Suppressor macrophage treated with lipopolysaccharide for 1 hour (primary cell): ENCODE results near the gene TYMP.

ENCODE experiments used
- DNase-seq, 3 donors: peaks; one replicate each; pipeline ENCODE4 v3.0.0-alpha.2; 2020 to 2022

Gene TYMP

GRCh38 chr22:50482107-50483074, 47.4 kb downstream of the TYMP start:
- DNase-seq: no peak

- peak; percentile 19 to 55 (median 30) for DNase-seq
Observed at GRCh38 chr22:50481440-50482106, 48.2 kb downstream of the TYMP start, which contains the start of gene ADM2. Gene ADM2, plus strand, starts transcription at chr22:50481543. Its CDS starts 305 bp downstream, at chr22:50481848.

- no peak for DNase-seq
Observed at GRCh38 chr22:50481045-50481439, 48.8 kb downstream of the TYMP start.

GRCh38 chr22:50479721-50480120, 50.1 kb downstream of the TYMP start:
- DNase-seq: peak; percentile 39 to 62 (median 52)

GRCh38 chr22:50477923-50478322, 51.9 kb downstream of the TYMP start:
- no peak for DNase-seq

- DNase-seq: no peak
Observed at GRCh38 chr22:50476868-50477267, 52.9 kb downstream of the TYMP start.
